T-helper 17 cell (primary cell): ENCODE measurements around the gene MRGPRG. TPM values are rescaled to one million over a fixed set of nuclear protein-coding genes. Genes with fewer than 3 reads are reported as not detected.
"Not testable (repeated sequence)": the region's sequence is repeated elsewhere in the genome, so short reads cannot be mapped to it uniquely, and the experiment has no call there.

Experiments
- ATAC-seq: fragments of 150-1000 bp; cut with Tn5 transposase; 2 replicates; pipeline ENCODE4 v1.10.0; 2021; ENCODE audit warnings: mild to moderate bottlenecking, moderate library complexity
- DNase-seq, 3 donors: peaks; one replicate each; pipeline versions ENCODE4 v3.0.0 to v3.0.0-alpha.2; 2020 to 2021
- H3K9me3 ChIP-seq: one replicate; pipeline ENCODE4 v1.7.0; 2013; ENCODE audit warnings: low read length, mild to moderate bottlenecking; ENCODE audit not compliant: control insufficient read depth, poor library complexity, severe bottlenecking
- H3K27ac Mint-ChIP-seq: one replicate; pipeline ENCODE4 v1.8.0; 2022; ENCODE audit warnings: mild to moderate bottlenecking, moderate library complexity, mixed read lengths
- H3K27me3 Mint-ChIP-seq: one replicate; pipeline ENCODE4 v1.8.0; 2022; ENCODE audit warnings: mixed read lengths
- H3K36me3 Mint-ChIP-seq: one replicate; pipeline ENCODE4 v1.8.0; 2022; ENCODE audit warnings: low read depth, mixed read lengths
- H3K4me1 Mint-ChIP-seq: one replicate; pipeline ENCODE4 v1.8.0; 2022; ENCODE audit warnings: mild to moderate bottlenecking, mixed read lengths
- H3K4me3 Mint-ChIP-seq: one replicate; pipeline ENCODE4 v1.8.0; 2022; ENCODE audit warnings: mild to moderate bottlenecking, moderate library complexity, mixed read lengths
- total RNA-seq, 4 donors: library from RNA in 2 of 4; stranded (reverse) in 2 of 4; gene quantifications; one replicate each; pipeline ENCODE4 v1.2.3 and lab custom pipeline; 2022 to 2026

The MRGPRG gene, protein sequence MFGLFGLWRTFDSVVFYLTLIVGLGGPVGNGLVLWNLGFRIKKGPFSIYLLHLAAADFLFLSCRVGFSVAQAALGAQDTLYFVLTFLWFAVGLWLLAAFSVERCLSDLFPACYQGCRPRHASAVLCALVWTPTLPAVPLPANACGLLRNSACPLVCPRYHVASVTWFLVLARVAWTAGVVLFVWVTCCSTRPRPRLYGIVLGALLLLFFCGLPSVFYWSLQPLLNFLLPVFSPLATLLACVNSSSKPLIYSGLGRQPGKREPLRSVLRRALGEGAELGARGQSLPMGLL
- total RNA-seq: not detected
- total RNA-seq (lab: John Stamatoyannopoulos, UW): 0 reads per million in 2 donors

DNA sequence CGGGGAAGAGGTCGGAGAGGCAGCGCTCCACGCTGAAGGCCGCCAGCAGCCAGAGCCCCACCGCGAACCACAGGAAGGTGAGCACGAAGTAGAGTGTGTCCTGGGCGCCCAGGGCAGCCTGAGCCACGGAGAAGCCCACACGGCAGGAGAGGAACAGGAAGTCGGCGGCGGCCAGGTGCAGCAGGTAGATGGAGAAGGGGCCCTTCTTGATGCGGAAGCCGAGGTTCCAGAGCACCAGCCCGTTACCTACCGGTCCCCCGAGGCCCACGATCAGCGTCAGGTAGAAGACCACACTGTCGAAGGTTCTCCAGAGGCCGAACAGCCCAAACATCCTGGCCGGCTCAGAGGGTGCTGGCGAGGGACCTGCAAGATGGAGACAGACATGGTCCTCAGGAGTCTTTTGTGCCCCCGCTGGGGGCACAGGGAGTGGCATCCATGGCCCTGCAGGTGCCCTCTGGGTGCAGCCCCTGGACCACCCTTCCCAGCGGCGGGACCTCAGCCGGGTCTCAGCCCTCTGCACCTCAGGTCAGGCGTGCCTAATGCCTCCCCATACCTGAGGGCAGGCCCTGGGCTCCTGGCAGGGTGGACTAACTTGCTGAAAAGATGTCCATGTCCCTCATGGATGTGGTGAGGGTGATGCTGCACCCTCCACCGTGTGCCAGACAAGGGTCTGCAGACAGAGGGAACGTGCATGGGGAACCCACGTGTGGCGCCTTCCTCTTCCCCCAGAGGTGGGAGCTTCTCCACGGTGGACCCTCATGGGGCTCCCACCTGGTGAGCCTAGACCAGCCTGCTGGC lies at the start of gene MRGPRG:
MRGPRG (minus strand) TSS at position 331 of the 798 bp plus-strand sequence; CDS start at position 331, 0 bp downstream.
- no peaks in the 10 kb centered on the region for H3K9me3 ChIP-seq
- no peak for DNase-seq
- H3K4me3 Mint-ChIP-seq: no peak within 1 kb of the TSS
- peaks cover 5% of the 10 kb centered on the region for H3K36me3 Mint-ChIP-seq
- H3K4me1 Mint-ChIP-seq: peaks cover 14% of the 10 kb centered on the region
- H3K27ac Mint-ChIP-seq: no peak within 1 kb of the TSS
- ATAC-seq: no peak
- peaks cover 61% of the 10 kb centered on the region for H3K27me3 Mint-ChIP-seq

DNA sequence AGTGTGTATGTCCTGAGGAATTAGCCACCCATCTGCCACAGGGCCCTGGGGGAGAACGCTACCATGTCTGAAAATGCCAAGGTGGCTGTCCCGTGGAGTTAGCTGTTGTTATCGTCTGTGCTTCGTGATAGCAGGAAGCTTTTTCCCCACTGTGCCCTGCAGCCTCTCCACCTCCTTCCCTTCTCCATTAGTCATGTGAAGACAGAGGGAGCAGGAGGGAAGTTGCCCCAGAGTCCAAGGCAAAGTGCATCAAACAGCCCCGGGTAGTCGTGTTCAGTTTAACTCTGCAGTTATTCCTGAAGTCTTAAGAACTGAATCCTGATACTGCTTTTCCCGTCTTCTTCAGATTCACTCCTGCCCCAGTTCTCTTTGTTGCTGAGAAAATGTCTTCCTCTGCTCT lies 43.9 kb upstream of the MRGPRG start:
- H3K27me3 Mint-ChIP-seq, H3K4me3 Mint-ChIP-seq, H3K27ac Mint-ChIP-seq, H3K4me1 Mint-ChIP-seq, ATAC-seq, H3K36me3 Mint-ChIP-seq, H3K9me3 ChIP-seq, DNase-seq: not testable (repeated sequence)

DNA sequence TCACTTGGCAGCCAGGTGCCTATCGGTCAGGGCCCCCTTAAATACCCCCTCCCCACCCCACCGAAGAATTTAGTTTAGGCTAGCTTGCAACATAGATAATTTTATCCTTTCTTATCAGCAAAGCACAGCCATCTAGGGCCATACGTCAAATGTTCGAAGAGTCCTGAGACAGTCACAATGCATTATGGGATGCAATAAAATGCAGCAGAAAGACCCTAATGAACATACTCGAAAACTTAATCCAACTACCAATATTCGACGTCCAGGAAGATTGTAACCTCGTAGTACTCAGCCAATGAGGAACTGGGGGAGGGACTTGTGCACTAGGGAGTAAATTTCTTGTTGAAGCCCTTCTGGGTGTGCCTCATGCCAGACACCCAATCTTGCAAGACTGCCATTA lies 43.2 kb upstream of the MRGPRG start:
- DNase-seq, H3K9me3 ChIP-seq, H3K36me3 Mint-ChIP-seq, H3K4me3 Mint-ChIP-seq, ATAC-seq, H3K4me1 Mint-ChIP-seq, H3K27ac Mint-ChIP-seq, H3K27me3 Mint-ChIP-seq: not testable (repeated sequence)

DNA sequence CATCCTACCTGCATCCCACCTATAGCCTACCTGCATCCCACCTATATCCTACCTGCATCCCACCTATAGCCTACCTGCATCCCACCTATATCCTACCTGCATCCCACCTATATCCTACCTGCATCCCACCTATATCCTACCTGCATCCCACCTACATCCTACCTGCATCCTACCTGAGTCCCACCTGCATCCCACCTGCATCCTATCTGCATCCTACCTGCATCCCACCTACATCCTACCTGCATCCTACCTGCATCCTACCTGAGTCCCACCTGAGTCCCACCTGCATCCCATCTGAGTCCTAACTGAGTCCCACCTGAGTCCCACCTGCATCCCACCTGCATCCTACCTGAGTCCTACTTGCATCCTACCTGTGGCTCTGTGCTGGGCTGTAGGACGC lies 38.9 kb upstream of the MRGPRG start:
- H3K9me3 ChIP-seq, H3K27me3 Mint-ChIP-seq, DNase-seq, H3K4me1 Mint-ChIP-seq, H3K36me3 Mint-ChIP-seq, H3K4me3 Mint-ChIP-seq, ATAC-seq, H3K27ac Mint-ChIP-seq: not testable (repeated sequence)

DNA sequence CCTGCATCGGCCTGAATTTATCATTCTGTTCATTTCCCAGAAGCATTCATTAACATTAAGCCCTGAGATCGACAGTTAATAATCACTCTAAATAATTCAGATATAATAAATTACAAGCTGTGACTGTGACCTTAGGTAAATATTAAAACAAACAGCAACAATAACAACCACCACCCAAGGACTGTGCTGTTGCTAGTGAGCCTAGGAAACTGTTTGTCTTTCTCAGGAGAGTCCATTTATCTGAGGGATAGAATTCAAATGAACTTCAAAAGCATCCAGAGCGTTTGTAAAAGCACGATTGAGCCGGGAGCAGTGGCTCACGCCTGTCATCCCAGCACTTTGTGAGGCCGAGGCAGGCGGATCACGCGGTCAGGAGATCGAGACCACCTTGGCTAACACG lies 36.6 kb upstream of the MRGPRG start:
- ATAC-seq, DNase-seq, H3K27me3 Mint-ChIP-seq, H3K27ac Mint-ChIP-seq, H3K9me3 ChIP-seq, H3K4me3 Mint-ChIP-seq, H3K4me1 Mint-ChIP-seq, H3K36me3 Mint-ChIP-seq: not testable (repeated sequence)

DNA sequence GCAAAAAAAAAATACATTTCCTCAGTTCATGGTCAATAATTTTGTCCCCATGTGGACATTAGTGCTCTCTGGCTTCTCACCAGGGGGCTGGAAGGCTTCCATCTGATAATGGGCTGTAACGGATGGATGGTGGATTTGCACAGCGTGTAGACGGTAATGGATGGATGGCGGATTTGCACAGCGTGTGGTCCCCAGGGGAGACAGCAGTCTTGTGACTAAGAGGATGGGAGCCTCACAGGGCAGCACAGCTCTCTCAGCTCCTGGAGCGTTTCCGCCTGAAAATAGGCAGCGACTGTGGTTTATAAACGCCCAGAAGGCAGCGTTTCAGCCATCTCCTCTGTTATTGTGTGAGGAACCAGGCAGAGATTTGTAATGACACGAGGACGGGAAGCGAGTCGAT lies 36.2 kb upstream of the MRGPRG start:
- not testable (repeated sequence) for H3K27ac Mint-ChIP-seq, H3K27me3 Mint-ChIP-seq, ATAC-seq, DNase-seq, H3K9me3 ChIP-seq, H3K36me3 Mint-ChIP-seq, H3K4me1 Mint-ChIP-seq, H3K4me3 Mint-ChIP-seq

DNA sequence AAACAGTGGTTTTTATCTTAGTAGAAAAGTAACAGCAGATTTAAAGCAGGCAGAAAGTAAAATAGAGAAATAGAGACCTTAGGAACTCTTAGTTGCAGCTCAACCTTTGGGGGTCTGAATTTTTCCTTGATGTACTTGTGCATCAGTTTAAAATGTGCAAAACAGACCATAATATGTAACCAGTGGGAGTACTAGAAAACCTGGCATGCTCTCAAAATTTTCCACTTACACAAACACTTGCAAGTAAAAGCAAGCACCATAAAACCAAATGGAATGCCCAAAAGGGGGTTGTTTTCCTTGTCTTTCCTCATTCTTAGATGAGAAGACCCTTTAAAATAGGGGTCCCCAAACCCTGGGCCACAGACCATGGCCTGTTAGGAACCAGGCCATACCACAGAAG lies 26.5 kb upstream of the MRGPRG start:
- Mint-ChIP-seq H3K36me3 (no peaks in the 10 kb centered on the region), H3K27ac (no peak overlapping the region), H3K27me3 (peaks cover 21% of the 10 kb centered on the region), H3K4me3 (no peak overlapping the region), H3K4me1 (no peaks in the 10 kb centered on the region)
- ATAC-seq (no peak), DNase-seq (no peak)
- no peaks in the 10 kb centered on the region for H3K9me3 ChIP-seq

DNA sequence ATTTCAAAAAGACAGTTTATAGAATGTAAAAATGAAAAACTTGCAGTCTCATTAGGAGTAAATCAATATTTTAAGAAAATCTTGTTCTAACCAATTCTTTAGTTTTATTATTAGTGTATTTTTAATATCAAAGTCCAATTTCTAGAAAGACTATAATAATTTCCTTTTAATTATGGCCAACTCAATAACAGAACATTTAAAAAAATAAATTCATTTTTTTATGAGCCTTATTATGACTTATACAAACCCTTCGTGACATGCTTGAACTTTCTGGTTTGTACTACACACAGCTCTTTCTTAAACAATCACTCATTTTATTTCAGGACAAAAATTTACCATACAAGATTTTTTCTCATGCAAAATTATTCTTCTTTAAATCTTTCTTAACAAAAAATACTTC lies 25.3 kb upstream of the MRGPRG start:
- Mint-ChIP-seq H3K4me1 (no peaks in the 10 kb centered on the region), H3K27ac (no peak overlapping the region), H3K27me3 (peaks cover 27% of the 10 kb centered on the region), H3K4me3 (no peak overlapping the region), H3K36me3 (no peaks in the 10 kb centered on the region)
- no peaks in the 10 kb centered on the region for H3K9me3 ChIP-seq
- ATAC-seq (no peak), DNase-seq (no peak)

DNA sequence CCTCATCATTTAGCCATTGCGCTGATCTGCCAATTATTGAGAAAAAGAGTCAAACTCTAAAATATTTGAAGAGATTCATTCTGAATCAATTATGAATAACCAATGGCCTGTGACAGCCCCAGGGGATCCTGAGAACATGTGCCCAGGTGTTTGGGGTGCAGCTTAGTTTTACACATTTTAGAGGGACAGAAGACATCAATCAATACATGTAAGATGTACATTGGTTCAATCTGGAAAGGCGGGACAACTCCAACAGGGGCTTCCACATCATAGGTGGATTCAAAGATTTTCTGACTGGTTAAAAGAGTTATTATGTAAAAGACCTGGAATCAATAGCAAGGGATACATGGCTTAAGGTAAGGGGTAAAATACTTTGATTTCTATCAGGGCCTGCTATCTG lies 18.5 kb upstream of the MRGPRG start:
- Mint-ChIP-seq H3K36me3 (no peaks in the 10 kb centered on the region), H3K4me3 (no peak overlapping the region), H3K27me3 (peaks cover 15% of the 10 kb centered on the region), H3K4me1 (no peaks in the 10 kb centered on the region), H3K27ac (no peak overlapping the region)
- no peak for DNase-seq
- ATAC-seq: no peak
- H3K9me3 ChIP-seq: no peaks in the 10 kb centered on the region

DNA sequence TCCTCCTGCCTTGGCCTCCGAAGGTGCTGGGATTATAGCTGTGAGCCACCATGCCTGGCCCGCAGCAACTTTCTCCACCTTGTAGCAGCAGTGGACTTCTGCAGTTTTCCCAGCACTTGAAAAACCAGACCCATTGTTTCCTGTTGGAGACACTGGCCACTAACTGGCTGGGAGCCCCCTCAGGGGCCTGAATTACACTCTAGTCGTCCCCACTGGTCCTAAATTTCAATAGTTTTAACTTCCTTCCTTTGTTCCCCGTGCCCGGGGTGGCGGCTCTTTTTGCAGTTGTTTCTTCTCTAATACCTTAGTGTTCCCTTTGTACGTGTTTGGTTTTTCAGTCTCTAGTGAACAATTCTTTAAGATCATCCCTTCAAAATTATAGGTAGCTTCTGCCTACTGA lies 16.2 kb upstream of the MRGPRG start:
- H3K27ac Mint-ChIP-seq: no peak overlapping the region
- H3K9me3 ChIP-seq: no peaks in the 10 kb centered on the region
- no peaks in the 10 kb centered on the region for H3K4me1 Mint-ChIP-seq
- DNase-seq (no peak), ATAC-seq (no peak)
- no peak overlapping the region for H3K4me3 Mint-ChIP-seq
- H3K27me3 Mint-ChIP-seq: peaks cover 11% of the 10 kb centered on the region
- no peaks in the 10 kb centered on the region for H3K36me3 Mint-ChIP-seq

DNA sequence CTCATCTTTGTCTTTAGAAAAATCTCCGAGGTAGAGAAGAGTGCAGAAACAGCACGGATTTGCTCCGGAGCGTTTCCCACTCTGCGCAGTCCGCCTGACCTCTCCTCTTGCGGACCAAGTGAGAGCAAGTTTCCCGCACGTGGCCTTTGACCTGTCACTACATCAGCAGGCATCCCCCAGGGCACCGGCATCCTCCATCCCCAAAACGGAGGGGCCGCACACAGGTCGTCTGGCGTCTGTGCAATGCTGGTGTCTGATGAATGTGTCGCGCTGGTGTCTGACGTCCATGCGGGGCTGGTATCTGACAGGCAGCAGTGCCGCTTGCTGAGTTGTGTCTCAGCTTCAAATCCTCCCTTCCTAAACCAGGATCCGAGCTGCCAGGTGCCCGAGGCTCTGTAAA lies 14.3 kb upstream of the MRGPRG start:
- H3K4me1 Mint-ChIP-seq: no peaks in the 10 kb centered on the region
- H3K9me3 ChIP-seq: no peaks in the 10 kb centered on the region
- H3K27ac Mint-ChIP-seq: no peak overlapping the region
- no peaks in the 10 kb centered on the region for H3K36me3 Mint-ChIP-seq
- peaks cover 7% of the 10 kb centered on the region for H3K27me3 Mint-ChIP-seq
- DNase-seq (no peak), ATAC-seq (no peak)
- H3K4me3 Mint-ChIP-seq: no peak overlapping the region

DNA sequence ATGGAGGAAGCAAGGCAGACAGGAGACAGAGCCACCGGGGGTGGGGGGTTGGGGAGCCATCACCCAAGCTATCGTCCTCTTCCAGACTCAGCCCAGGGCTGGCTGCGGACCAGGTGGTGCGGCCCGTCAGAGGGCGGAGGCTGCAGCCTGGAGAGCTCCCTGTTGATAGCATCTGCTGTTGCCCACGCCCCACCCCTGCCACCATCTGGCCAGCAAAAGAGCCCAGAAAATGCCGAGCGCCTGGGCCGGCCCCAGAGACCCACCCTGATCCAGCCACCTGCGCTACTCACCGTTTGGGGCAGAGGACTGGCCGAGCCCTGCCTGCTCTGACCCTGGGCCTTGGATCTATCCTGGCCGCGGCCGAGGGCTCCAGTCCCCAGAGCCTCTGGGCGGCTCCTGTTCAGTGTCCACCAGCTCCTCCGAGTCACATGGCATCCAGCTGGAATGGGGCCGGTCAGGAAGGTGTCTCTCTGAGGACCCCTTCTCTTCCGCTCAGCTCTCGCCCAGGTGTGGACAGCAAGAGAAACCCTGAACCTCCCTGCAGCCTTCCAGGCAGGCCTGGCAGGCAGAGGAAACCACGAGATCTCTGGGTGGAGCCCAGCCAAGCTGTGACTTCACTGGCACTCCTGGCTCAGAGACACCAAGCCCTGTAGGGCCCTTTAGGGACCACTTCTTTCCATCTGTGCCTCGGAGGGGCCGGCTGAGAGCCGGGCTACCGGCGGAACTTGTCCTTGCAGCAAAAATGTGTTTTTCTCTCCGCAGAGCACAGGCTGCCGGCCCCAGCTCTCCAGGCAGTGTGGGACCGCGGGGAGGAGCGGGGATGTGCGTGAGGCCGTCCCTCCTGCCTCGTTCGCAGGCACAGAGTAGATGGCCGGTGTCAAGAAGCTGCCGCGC lies 13.5 kb upstream of the MRGPRG start, which contains the start of gene MRGPRE:
MRGPRE (minus strand) TSS at position 567 of the 894 bp plus-strand sequence. CDS start 3,618 bp downstream, outside the sequence.
- no peak within 1 kb of the TSS for H3K4me3 Mint-ChIP-seq
- H3K36me3 Mint-ChIP-seq: no peaks in the 10 kb centered on the region
- ATAC-seq (no peak), DNase-seq (no peak)
- no peaks in the 10 kb centered on the region for H3K9me3 ChIP-seq
- no peak within 1 kb of the TSS for H3K27ac Mint-ChIP-seq
- peaks cover 11% of the 10 kb centered on the region for H3K27me3 Mint-ChIP-seq
- H3K4me1 Mint-ChIP-seq: no peaks in the 10 kb centered on the region

DNA sequence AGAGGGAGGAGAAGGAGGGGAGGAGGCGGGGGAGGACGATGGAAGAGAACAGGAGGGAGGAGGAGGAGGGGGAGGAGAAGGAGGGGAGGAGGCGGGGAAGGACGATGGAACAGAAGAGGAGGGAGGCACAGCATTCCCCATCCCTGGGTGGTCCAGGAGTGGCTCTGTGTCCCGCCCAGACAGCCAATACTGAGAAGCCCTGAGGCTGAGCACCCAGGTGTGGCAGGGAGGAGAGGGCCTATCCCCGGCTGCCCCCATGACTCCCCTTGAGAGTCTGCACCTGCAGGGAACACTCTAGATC lies 12.9 kb upstream of the MRGPRG start:
- H3K4me1 Mint-ChIP-seq: no peaks in the 10 kb centered on the region
- H3K9me3 ChIP-seq: no peaks in the 10 kb centered on the region
- no peak for ATAC-seq
- H3K4me3 Mint-ChIP-seq: no peak overlapping the region
- peaks cover 17% of the 10 kb centered on the region for H3K27me3 Mint-ChIP-seq
- H3K36me3 Mint-ChIP-seq: no peaks in the 10 kb centered on the region
- H3K27ac Mint-ChIP-seq: no peak overlapping the region
- DNase-seq: no peak
